H9 (cell line): ENCODE measurements around the gene CLIC3. TPM values are rescaled to one million over a fixed set of nuclear protein-coding genes. Genes with fewer than 3 reads are reported as not detected.

Experiments used
- DNase-seq: peaks from one replicate; pipeline ENCODE4 v3.0.0-alpha.2; 2017
- H2AFZ ChIP-seq: one replicate; pipeline ENCODE4 v1.6.1; 2013; ENCODE audit warnings: mild to moderate bottlenecking, low read length, control low read depth, moderate library complexity
- H2AK5ac ChIP-seq: 2 replicates; pipeline ENCODE4 v1.6.1; 2013; ENCODE audit warnings: low read length, control low read depth, mixed read lengths; ENCODE audit not compliant: insufficient read length
- H2BK120ac ChIP-seq: one replicate; pipeline ENCODE4 v1.6.1; 2013; ENCODE audit warnings: low read depth, mild to moderate bottlenecking, low read length, control low read depth, inconsistent platforms; ENCODE audit not compliant: poor library complexity, severe bottlenecking
- H2BK12ac ChIP-seq: 2 replicates; pipeline ENCODE4 v1.6.1; 2013; ENCODE audit warnings: low read length, control low read depth, mixed read lengths, low read depth; ENCODE audit not compliant: insufficient read length
- H2BK15ac ChIP-seq: 2 replicates; pipeline ENCODE4 v1.6.1; 2013; ENCODE audit warnings: low read depth, low read length, control low read depth
- H2BK20ac ChIP-seq: one replicate; pipeline ENCODE4 v1.6.1; 2013; ENCODE audit warnings: low read depth, mild to moderate bottlenecking, low read length, control low read depth, inconsistent platforms; ENCODE audit not compliant: poor library complexity, severe bottlenecking
- H2BK5ac ChIP-seq: 2 replicates; pipeline ENCODE4 v1.6.1; 2013; ENCODE audit warnings: low read length, control low read depth, mixed read lengths; ENCODE audit not compliant: insufficient read length
- H3K14ac ChIP-seq: 2 replicates; pipeline ENCODE4 v1.6.1; 2013; ENCODE audit warnings: low read length, control low read depth; ENCODE audit not compliant: insufficient read depth
- H3K18ac ChIP-seq: 2 replicates; pipeline ENCODE4 v1.6.1; 2013; ENCODE audit warnings: low read depth, mild to moderate bottlenecking, mixed read lengths, low read length, control low read depth; ENCODE audit not compliant: insufficient read length
- H3K23ac ChIP-seq: 2 replicates; pipeline ENCODE4 v1.6.1; 2013; ENCODE audit warnings: low read length, control low read depth, mixed read lengths, low read depth; ENCODE audit not compliant: insufficient read length
- H3K23me2 ChIP-seq: 2 replicates; pipeline ENCODE4 v1.6.1; 2013; ENCODE audit warnings: low read depth, mild to moderate bottlenecking, mixed read lengths, low read length, control low read depth; ENCODE audit not compliant: insufficient read length, poor library complexity, severe bottlenecking
- H3K27ac ChIP-seq: 2 replicates; pipeline ENCODE4 v1.5.1; 2013; ENCODE audit warnings: low read length, control low read depth, mixed read lengths, low read depth; ENCODE audit not compliant: insufficient read length
- H3K27me3 ChIP-seq: 2 replicates; pipeline ENCODE4 v1.6.1; 2013; ENCODE audit warnings: low read length, control low read depth, inconsistent platforms; ENCODE audit not compliant: insufficient read depth
- H3K4ac ChIP-seq: 2 replicates; pipeline ENCODE4 v1.6.1; 2013; ENCODE audit warnings: low read depth, mild to moderate bottlenecking, control low read depth, inconsistent platforms, low read length, moderate library complexity
- H3K4me1 ChIP-seq: 2 replicates; pipeline ENCODE4 v1.6.1; 2013; ENCODE audit warnings: low read length, control low read depth, inconsistent platforms; ENCODE audit not compliant: insufficient read depth
- H3K4me2 ChIP-seq: 2 replicates; pipeline ENCODE4 v1.6.1; 2013; ENCODE audit warnings: low read length, control low read depth, mixed read lengths; ENCODE audit not compliant: insufficient read length, insufficient read depth
- H3K56ac ChIP-seq: 2 replicates; pipeline ENCODE4 v1.6.1; 2013; ENCODE audit warnings: low read depth, mild to moderate bottlenecking, mixed read lengths, low read length, control low read depth; ENCODE audit not compliant: insufficient read length
- H3K79me1 ChIP-seq: 2 replicates; pipeline ENCODE4 v1.6.1; 2013; ENCODE audit warnings: low read depth, mild to moderate bottlenecking, moderate library complexity, low read length, control low read depth, inconsistent platforms; ENCODE audit not compliant: insufficient read depth, poor library complexity, severe bottlenecking
- H3K79me2 ChIP-seq: 2 replicates; pipeline ENCODE4 v1.6.1; 2013; ENCODE audit warnings: low read length, control low read depth, inconsistent platforms; ENCODE audit not compliant: insufficient read depth
- H3K9ac ChIP-seq: 2 replicates; pipeline ENCODE4 v1.6.1; 2013; ENCODE audit warnings: low read length, control low read depth, mixed read lengths; ENCODE audit not compliant: insufficient read length; ENCODE audit errors: extremely low read depth
- H3K9me3 ChIP-seq: one replicate; pipeline ENCODE4 v1.6.1; 2013; ENCODE audit warnings: low read depth, low read length, inconsistent platforms; ENCODE audit not compliant: control insufficient read depth
- H3T11ph ChIP-seq: one replicate; pipeline ENCODE4 v1.6.1; 2013; ENCODE audit warnings: mild to moderate bottlenecking, low read length, control low read depth, inconsistent platforms
- H4K20me1 ChIP-seq: one replicate; pipeline ENCODE4 v1.6.1; 2013; ENCODE audit not compliant: control insufficient read depth, insufficient read length, insufficient read depth
- H4K5ac ChIP-seq: 2 replicates; pipeline ENCODE4 v1.6.1; 2013; ENCODE audit warnings: low read depth, mild to moderate bottlenecking, mixed read lengths, low read length, control low read depth; ENCODE audit not compliant: insufficient read length
- H4K8ac ChIP-seq: replicated peaks from 2 replicates; pipeline ENCODE4 v1.6.1; 2013; ENCODE audit warnings: low read length, control low read depth, mixed read lengths, low read depth; ENCODE audit not compliant: insufficient read length
- H4K91ac ChIP-seq: 2 replicates; pipeline ENCODE4 v1.6.1; 2013; ENCODE audit warnings: low read depth, mild to moderate bottlenecking, moderate library complexity, mixed read lengths, low read length, control low read depth; ENCODE audit not compliant: insufficient read length
- H3K27ac Mint-ChIP-seq, 3 experiments: 2 replicates in 2 of 3; 3 replicates in 1 of 3; pipeline ENCODE4 v1.8.0; 2020 to 2021; ENCODE audit warnings: mixed read lengths in 3 of 3, mild to moderate bottlenecking in 1 of 3, moderate library complexity in 1 of 3
- H3K27me3 Mint-ChIP-seq: 2 replicates; pipeline ENCODE4 v1.8.0; 2021; ENCODE audit warnings: low read depth, mild to moderate bottlenecking, moderate library complexity, mixed read lengths
- H3K36me3 Mint-ChIP-seq, 3 experiments: 2 replicates in 2 of 3; 3 replicates in 1 of 3; pipeline ENCODE4 v1.8.0; 2020 to 2021; ENCODE audit warnings: low read depth in 3 of 3, mixed read lengths in 3 of 3; ENCODE audit not compliant: insufficient read depth in 1 of 3
- H3K4me1 Mint-ChIP-seq, 2 experiments: 2 replicates each; pipeline ENCODE4 v1.8.0; 2020; ENCODE audit warnings: mixed read lengths in 2 of 2
- H3K4me3 Mint-ChIP-seq, 2 experiments: 2 replicates in 1 of 2; 3 replicates in 1 of 2; pipeline ENCODE4 v1.8.0; 2020 to 2021; ENCODE audit warnings: mild to moderate bottlenecking in 2 of 2, mixed read lengths in 2 of 2, moderate library complexity in 1 of 2
- H3K9me3 Mint-ChIP-seq, 2 experiments: 2 replicates in 1 of 2; 3 replicates in 1 of 2; pipeline ENCODE4 v1.8.0; 2020; ENCODE audit warnings: mild to moderate bottlenecking in 2 of 2, mixed read lengths in 2 of 2, moderate library complexity in 1 of 2
- CTCF ChIP-seq: fragments of 200-600 bp; sonication (generic); conservative IDR thresholded peaks from 3 replicates; pipeline ENCODE4 v1.8.0; 2021; ENCODE audit warnings: antibody characterized with exemption, mild to moderate bottlenecking
- WGBS: extraction: QIAGEN DNeasy Blood & Tissue Kit; methylation state at CpG from one replicate; pipeline ENCODE4 v1.1.7; 2013; ENCODE audit warnings: missing lambda C conversion rate, low lambda C conversion rate, mixed read lengths; ENCODE audit not compliant: insufficient read length; ENCODE audit errors: extremely low coverage; 5-methylcytosine and 5-hydroxymethylcytosine counted together
- total RNA-seq: library from RNA; stranded (reverse); gene quantifications from 2 replicates; pipeline ENCODE4 v1.2.1, GENCODE V29; 2021

The CLIC3 gene
- total RNA-seq, 1 experiment from 2014 or later = 0.31 TPM

GRCh38 chr9:137045294-137046087, 49.1 kb upstream of the CLIC3 start:
- Histone ChIP-seq H3K14ac (no peak overlapping the region), H3T11ph (no peak overlapping the region), H2AK5ac (no peak overlapping the region), H2AFZ (no peak overlapping the region), H4K20me1 (no peaks in the 10 kb centered on the region), H2BK20ac (no peak overlapping the region), H3K56ac (no peak overlapping the region), H3K4me1 (no peaks in the 10 kb centered on the region), H2BK5ac (no peak overlapping the region), H3K4ac (no peak overlapping the region), H3K9me3 (no peaks in the 10 kb centered on the region), H3K27ac (no peak overlapping the region), H3K27me3 (peaks cover 6% of the 10 kb centered on the region; the same call in 1 of the 2 replicates), H3K9ac (no peak overlapping the region), H4K5ac (no peak overlapping the region), H3K79me1 (no peaks in the 10 kb centered on the region), H2BK12ac (no peak overlapping the region), H3K23ac (no peak overlapping the region), H2BK120ac (no peak overlapping the region), H3K79me2 (peaks cover 2% of the 10 kb centered on the region; the same call in 1 of the 2 replicates), H3K23me2 (peaks cover 11% of the 10 kb centered on the region), H2BK15ac (no peak overlapping the region), H3K4me2 (peak overlapping the region; percentile 58), H4K91ac (no peak overlapping the region), H3K18ac (no peak overlapping the region), H4K8ac (no peak overlapping the region)
- H3K4me1 Mint-ChIP-seq = peaks cover 5 to 10% of the 10 kb centered on the region in 2 experiments
- no peak for TF ChIP-seq CTCF
- H3K27ac Mint-ChIP-seq = no peak overlapping the region
- no peaks in the 10 kb centered on the region for H3K36me3 Mint-ChIP-seq
- no CpG with 5 or more reads among the region's 96 CpGs for WGBS
- H3K27me3 Mint-ChIP-seq = peaks cover 46% of the 10 kb centered on the region
- peak overlapping the region; percentile 71 to 86 for H3K4me3 Mint-ChIP-seq
- no peaks in the 10 kb centered on the region for H3K9me3 Mint-ChIP-seq
- peak; percentile 50 for DNase-seq
